LNCaP clone FGC (cell line): ENCODE results near the gene PMFBP1.

Source experiments
- DNase-seq: peaks from one replicate; pipeline ENCODE4 v3.0.0-alpha.2; 2011; ENCODE audit warnings: low read depth
- H3K4me3 ChIP-seq: 2 replicates; pipeline ENCODE4 v1.5.1; 2011; ENCODE audit warnings: mild to moderate bottlenecking, low read depth, low read length, control low read depth
- TF ChIP-seq, protein P1 (sequence below): IDR thresholded peaks from 2 replicates; pipeline ENCODE4 v1.5.1; 2012; ENCODE audit warnings: mild to moderate bottlenecking; ENCODE audit not compliant: control insufficient read depth, insufficient read depth; ENCODE audit errors: extremely low read depth

Gene PMFBP1

GRCh38 chr16:72214821-72215220 is 42.9 kb upstream of the PMFBP1 start:
- H3K4me3 ChIP-seq, result no peak overlapping the region
- no peak for DNase-seq
- TF ChIP-seq, protein P1, sequence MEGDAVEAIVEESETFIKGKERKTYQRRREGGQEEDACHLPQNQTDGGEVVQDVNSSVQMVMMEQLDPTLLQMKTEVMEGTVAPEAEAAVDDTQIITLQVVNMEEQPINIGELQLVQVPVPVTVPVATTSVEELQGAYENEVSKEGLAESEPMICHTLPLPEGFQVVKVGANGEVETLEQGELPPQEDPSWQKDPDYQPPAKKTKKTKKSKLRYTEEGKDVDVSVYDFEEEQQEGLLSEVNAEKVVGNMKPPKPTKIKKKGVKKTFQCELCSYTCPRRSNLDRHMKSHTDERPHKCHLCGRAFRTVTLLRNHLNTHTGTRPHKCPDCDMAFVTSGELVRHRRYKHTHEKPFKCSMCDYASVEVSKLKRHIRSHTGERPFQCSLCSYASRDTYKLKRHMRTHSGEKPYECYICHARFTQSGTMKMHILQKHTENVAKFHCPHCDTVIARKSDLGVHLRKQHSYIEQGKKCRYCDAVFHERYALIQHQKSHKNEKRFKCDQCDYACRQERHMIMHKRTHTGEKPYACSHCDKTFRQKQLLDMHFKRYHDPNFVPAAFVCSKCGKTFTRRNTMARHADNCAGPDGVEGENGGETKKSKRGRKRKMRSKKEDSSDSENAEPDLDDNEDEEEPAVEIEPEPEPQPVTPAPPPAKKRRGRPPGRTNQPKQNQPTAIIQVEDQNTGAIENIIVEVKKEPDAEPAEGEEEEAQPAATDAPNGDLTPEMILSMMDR, result no peak

GRCh38 chr16:72211110-72211509 is 39.2 kb upstream of the PMFBP1 start:
- H3K4me3 ChIP-seq, result no peak overlapping the region
- TF ChIP-seq, protein P1, result no peak
- no peak for DNase-seq

GRCh38 chr16:72210555-72210954 is 38.6 kb upstream of the PMFBP1 start:
- H3K4me3 ChIP-seq, result no peak overlapping the region
- DNase-seq, result no peak
- TF ChIP-seq, protein P1, result no peak

DNA sequence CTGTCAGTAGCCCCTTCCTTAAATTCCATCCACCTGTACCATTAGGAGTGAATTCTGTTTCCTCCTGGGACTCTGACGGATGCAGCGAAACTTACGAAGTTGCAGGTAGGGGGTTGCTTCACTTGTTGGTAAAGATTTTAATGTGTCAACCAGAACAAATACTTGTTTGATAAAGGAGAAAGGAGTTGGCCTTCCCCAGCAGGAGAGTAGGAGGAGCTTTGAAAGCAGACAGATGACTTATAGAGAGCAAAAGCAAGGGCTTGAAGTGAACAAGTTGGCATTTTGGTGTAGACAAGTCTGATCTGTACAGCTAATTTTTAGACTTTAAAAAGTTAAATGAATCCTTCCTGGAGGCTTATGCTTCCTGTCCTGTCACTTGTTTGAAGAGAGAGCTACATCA is 38.1 kb upstream of the PMFBP1 start:
- no peak for DNase-seq
- TF ChIP-seq, protein P1, result no peak
- H3K4me3 ChIP-seq, result no peak overlapping the region

DNA sequence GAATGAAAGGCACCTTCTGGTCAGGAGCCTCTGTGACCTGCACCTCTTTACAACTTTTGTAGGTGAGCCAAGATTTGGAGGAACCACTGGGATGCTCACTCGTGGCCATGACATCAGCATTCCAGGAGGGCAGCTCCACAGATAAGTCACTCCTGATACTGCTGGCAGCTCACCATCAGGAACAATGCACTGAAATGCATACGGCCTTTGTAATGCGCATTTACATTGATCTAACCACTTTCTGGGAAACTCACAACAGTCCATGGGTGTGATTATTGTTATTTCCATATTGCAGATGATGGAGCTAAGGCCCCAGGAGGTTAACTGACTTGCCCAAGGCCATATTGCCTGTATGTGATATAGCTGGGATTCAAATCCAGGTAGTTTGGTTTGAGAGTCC is 34.3 kb upstream of the PMFBP1 start:
- no peak overlapping the region for H3K4me3 ChIP-seq
- TF ChIP-seq, protein P1, result no peak
- no peak for DNase-seq

DNA sequence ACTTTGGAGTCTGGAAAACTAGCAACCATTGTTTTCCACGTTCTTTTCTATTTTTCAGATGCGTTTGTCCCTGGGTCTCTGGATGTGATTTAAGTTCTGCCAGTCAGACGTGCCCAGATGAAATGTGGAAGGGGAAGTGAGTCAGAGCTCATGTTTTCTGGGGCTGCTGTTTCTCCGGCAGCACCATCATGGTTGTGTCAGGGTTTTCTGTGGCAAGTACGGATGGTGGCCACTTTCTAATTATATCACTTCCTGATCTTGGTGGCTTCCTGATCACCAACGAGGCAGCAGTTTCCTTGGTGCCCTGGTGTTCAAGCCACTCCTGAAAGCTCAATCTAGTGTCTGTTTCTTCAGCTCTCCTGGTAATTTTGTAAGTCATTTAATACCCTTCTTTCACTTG is 31.4 kb upstream of the PMFBP1 start:
- TF ChIP-seq, protein P1, result no peak
- no peak overlapping the region for H3K4me3 ChIP-seq
- DNase-seq, result no peak

GRCh38 chr16:72202014-72202413 is 30.1 kb upstream of the PMFBP1 start:
- TF ChIP-seq, protein P1, result no peak
- no peak for DNase-seq
- no peak overlapping the region for H3K4me3 ChIP-seq
